NCI-H446 treated with DMSO at 0.1 percent for 48 hours (cell line): ENCODE data around the gene SLC35B1.
A peak's percentile ranks its signal among the peaks of the same experiment; 100 is the strongest.

ENCODE experiments used
- DNase-seq: peaks from one replicate; lab custom pipeline; 2025; lab: John Stamatoyannopoulos, UW

SLC35B1 gene, protein sequence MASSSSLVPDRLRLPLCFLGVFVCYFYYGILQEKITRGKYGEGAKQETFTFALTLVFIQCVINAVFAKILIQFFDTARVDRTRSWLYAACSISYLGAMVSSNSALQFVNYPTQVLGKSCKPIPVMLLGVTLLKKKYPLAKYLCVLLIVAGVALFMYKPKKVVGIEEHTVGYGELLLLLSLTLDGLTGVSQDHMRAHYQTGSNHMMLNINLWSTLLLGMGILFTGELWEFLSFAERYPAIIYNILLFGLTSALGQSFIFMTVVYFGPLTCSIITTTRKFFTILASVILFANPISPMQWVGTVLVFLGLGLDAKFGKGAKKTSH

DNA sequence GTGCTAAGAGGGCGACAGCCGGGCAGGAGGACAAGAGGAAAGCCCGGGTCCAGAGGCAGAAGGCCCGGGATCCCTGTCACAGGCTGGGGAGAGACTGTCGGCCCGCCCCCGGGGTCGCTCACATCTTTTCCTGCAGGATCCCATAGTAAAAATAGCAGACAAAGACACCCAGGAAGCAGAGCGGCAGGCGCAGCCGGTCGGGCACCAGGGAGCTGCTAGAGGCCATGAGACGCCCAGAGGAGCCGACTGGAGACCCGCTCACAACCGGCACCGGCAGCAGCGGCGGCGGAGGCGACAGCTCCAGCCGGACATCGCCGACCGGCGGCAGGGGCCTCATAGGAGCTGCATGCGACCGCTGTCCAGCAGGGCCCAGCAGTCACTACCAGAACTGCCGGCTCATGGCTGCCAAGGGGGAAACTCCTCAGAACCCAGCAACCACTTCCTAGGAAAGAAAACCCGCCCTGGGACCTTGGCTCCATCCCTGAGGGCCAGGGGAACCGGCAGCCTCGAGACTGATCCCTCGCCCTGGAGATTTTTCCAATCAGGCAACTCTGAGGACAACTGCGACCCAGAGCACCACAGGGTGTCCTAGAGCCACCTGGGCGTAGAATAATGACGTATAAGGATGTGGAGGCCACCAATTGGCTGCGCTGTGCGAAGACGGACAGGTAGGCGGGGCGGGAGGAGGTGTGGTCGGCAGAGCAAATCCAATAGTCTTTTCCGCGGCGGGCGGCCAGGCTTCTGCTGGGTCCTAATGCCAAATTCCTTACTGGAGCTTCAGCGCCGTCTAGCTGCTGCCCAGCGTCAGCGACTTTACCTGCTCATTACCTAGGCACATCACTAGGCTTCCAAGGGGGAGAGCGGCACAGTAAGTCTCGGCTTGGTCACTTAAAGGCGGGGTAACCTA is at the start of gene SLC35B1:
Gene SLC35B1, minus strand, starts transcription at position 357 of the 907 bp plus-strand sequence. Its CDS starts 131 bp downstream, at position 226.
- peak; percentile 96 for DNase-seq

DNA sequence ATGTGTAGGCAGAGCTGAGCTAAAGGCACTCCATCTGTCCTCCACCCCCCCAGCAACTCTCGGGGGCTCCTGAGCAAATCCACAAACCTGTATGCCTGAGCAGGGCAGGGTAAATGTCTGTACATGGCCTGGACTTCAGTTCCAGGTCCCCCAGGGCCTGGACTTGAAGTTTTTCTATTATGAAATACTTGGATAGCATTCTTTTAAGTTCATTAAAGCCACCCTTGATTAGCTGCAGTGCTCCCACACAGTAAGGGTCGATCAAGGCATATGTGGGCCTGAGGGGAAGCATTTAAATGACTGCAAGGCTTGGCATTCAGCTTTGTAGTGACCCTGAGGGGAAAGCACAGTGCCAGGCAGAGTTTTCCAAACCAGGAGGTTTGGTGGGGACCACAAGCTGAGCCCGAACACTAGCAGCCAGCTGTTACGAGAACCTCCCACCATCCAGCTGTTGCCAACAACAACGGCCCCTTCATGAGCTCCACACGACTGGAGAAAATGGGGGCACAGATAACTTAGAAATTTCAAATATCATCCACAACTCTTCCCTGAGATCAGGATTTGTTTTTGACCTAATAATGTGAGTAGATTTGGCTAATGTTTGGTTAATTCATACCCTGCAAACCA is 49.5 kb upstream of the SLC35B1 start:
- DNase-seq, result no peak

DNA sequence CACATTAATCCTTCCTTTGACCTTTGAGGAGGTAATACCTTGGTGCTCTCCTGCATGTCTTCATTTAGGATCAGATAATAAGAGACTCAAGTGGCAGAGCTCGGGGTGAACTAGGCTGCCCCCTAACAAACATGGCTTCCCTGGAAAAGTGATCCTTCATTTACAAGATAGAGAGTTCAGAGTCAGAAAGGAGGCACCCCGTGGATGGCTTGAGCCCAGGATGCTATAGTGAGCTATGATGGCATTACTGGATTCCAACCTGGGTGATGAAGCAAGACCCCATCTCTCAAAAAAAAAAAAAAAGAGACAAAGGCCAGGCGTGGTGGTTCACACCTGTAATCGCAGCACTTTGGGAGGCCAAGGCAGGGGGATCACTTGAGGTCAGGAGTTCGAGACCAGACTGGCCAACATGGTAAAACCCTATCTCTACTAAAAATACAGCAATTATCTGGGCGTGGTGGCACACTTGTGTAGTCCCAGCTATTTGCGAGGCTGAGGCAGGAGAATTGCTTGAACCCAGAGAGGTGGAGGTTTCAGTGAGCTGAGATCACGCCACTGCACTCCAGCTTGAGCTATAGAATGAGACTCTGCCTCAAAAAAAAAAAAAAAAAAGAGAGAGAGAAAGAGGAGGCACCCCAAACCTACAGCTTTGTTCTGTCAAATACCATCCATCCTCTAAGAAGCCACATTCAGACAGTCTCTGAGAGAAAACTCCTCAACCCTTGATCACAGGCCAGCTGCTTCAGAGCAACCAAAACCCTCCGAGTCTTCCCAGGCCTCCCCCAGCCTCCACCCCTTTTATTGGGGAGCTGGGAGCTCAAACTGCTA is 48.8 kb upstream of the SLC35B1 start:
- no peak for DNase-seq

DNA sequence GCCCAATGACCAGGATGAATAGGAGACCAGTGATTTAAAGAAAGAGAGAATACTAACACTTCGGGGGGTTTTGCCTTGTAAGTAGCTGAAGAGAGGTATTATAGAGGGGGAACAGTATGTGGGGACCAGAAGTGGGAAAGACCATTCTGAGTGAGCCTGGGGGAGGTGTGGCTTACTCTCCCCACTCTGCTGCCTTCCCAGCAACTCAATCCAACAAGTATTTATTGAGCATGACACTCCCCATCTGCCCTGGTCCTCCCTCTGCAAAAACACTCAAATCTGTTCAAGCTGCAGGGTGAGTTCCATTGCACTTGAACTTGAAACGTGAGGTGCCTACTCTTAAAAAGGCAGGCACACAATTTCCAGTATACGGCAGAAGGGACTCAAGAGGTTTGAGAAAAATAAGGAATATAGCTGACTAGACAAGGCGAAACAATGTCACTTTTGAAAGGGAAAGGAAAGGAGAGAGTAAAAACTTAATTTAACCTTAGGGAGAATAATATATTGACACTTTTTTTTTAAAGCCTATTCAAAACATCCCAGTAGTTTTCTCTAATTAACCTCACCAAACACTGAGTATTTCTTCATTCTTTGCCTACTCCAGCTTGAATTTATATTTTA is 48.0 kb upstream of the SLC35B1 start:
- DNase-seq, result no peak

DNA sequence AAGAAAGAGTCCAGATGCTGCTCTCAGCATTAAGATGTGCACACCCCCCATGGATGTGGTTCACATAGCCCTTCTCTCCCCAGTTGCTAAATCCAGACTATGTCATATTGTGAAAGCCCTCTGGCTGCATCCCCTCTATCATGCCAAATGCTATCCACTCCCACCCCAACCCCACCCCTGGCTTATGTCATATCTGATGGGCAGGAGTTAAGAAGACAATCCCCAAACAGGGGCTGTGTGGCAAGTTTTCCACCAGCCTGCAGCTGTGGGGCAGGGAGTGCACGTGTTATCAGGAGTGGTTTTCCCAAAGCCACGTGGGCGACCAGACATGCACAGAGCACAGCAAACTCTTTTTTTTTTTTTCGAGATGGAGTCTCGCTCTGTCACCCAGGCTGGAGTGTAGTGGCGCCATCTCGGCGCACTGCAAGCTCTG is 46.2 kb upstream of the SLC35B1 start:
- DNase-seq, result no peak

- no peak for DNase-seq
These were observed 44.7 kb upstream of the SLC35B1 start for GRCh38 chr17:49752508-49752907.

DNA sequence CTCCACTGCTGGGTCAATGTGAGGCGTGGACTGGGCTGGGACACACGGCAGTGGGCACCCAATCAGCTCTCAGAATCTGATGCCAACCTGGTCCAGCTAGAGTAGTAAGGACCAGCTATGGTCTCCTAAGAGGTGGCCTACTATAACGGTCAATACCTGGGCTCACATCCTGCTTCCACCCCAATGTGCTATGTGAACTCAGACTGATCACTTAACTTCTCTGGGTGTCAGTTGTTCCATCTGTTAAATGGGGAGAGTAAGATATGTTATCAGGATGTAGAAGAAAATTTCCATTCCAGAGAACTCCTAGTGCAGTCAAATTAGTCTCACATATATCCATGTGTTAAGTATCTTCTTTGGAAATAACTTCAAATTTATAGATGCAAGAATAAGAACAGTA is 42.0 kb upstream of the SLC35B1 start:
- DNase-seq, result no peak

GRCh38 chr17:49748791-49749190 is 41.0 kb upstream of the SLC35B1 start:
- no peak for DNase-seq

GRCh38 chr17:49748223-49748622 is 40.5 kb upstream of the SLC35B1 start:
- no peak for DNase-seq

DNA sequence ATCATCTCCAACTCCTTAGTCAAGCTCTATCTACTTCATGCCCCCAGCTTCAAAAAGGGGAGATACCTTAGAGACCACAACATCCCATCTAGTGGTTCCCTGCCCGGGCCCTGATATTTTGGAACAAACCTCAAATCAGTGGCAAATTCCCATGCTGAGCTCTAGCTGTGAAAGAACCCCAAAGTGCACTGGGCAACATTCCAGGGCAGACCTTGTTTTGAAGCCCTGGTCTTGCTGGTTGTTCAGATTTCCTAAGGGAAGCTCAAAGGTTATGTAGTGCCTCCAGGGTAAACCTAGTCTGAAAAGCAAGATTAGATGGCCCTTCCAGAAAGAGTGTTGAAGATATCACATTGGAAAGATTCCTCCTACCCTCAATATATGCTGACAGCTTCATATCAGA is 39.9 kb upstream of the SLC35B1 start:
- DNase-seq, result no peak

DNA sequence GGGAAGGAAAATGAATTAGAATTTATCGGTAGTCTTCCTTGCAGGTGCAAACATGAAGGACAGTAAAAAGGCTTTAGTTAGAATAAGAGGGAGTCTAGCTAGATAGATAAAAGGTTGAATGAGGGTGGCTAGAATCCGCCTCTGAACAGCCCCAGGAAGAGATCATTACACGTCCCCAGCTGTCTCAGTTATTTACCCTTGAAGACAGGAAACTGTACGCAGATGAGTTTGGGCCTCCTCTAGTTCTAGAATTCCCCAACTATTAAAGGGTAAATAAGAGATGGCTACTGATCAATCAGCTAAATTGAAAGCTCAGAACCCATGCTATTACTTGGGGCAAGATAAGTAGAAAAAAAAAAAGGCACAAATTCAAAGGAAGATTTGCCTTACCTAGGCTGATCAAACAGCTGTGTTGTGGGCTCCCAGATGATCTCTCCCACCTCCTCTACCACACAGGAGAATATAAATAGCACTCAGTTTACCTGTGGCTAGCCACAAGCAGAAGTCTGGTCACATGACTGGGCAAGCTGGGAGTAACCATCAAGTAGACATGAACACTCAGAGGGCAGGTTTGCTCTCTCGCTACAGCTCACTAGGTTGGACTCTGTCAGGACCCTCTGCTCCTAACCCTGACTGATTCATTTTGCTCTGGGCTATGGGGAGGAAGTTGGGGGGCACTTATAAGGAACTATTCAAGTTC is 39.2 kb upstream of the SLC35B1 start:
- no peak for DNase-seq

- no peak for DNase-seq
These were observed 37.7 kb upstream of the SLC35B1 start for GRCh38 chr17:49745175-49746139.

GRCh38 chr17:49742166-49742638 is 34.4 kb upstream of the SLC35B1 start:
- DNase-seq, result no peak

- no peak for DNase-seq
These were observed 33.9 kb upstream of the SLC35B1 start for GRCh38 chr17:49741692-49742076.

GRCh38 chr17:49741009-49741691 is 33.4 kb upstream of the SLC35B1 start:
- no peak for DNase-seq

- no peak for DNase-seq
These were observed 32.0 kb upstream of the SLC35B1 start for GRCh38 chr17:49739641-49740271.

DNA sequence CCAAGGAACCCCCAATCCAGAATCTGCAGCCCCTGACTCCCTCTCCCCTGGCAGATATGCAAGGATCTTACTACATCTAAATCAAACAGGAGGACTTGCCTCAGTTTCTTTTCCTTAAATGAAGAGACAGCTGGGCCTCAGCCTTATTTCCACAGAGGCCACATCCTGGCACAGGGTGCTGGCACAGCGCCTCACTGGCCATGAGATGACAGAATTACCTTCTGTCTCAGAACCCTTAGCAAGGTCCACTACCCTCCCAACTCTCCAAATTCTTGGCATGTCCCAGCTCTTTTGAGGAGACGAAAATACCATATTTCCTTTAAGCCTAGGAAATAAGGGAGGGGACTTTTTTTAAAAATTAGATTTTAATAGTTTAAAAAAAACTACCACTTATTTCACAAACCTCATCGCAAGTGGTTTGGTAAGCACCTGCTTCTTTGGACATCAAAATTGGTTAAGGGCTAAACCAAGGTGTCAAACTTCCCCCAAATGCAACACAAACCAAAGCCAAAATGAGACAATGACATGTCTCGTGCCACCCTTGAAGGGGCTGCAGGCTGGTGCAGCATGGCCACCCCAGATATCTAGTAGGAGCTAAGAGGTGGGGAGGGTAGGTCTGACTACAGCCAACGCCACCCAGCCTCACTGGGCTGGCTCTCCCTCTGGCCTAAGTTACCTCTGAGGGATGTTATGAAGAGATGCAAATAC is 30.8 kb upstream of the SLC35B1 start:
- DNase-seq, result no peak
